T47D (cell line): ENCODE measurements around the gene COG8.

ENCODE experiments used
- DNase-seq, 2 experiments: peaks; one replicate each; pipeline versions ENCODE4 v3.0.0 to v3.0.0-alpha.2; 2011 to 2012; ENCODE audit warnings: low read depth in 1 of 2, low spot score in 1 of 2
- JUND ChIP-seq: IDR thresholded peaks from 2 replicates; pipeline ENCODE4 v1.6.1; 2012; ENCODE audit warnings: low read depth
- in situ Hi-C: cut with HindIII; loops from 2 replicates; pipeline ENCODE4 v1.10.0; 2016; ENCODE audit warnings: low sequenced_read_pairs, low pct_unique_long_range_greater_than_20kb

COG8 gene

DNA sequence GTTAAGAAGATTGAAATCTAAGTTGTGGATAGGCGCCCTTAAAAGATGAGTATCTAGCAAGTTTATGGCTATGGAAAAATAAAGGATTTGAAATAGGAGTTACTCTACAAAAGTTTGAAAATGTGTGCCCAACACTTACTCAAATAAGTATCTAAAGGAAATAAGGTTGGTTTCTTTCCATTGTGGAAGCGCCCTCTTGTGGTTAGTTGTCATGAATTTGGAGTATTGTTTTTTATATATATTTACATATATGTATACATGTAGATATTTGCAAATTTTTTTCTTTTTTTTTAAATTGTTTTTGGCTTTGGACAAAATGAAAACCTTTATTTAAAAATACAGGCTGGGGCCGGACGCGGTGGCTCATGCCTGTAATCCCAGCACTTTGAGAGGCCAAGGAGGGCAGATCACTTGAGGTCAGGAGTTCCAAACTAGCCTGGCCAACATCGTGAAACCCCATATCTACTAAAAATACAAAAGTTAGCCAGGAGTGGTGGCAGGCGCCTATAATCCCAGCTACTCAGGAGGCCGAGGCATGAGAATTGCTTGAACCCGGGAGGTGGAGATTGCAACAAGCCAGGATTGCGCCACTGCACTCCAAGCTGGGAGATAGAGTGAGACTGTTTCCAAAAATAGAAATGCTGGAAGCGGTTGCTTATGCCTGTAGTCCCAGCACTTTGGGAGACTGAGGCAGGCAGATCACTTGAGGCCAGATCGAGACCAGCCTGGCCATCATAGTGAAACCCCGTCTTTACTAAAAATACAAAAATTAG is 52.2 kb downstream of the COG8 start:
- in situ Hi-C loops: no loop called here
- TF ChIP-seq JUND: no peak
- DNase-seq: peak; percentile 32 to 77

DNA sequence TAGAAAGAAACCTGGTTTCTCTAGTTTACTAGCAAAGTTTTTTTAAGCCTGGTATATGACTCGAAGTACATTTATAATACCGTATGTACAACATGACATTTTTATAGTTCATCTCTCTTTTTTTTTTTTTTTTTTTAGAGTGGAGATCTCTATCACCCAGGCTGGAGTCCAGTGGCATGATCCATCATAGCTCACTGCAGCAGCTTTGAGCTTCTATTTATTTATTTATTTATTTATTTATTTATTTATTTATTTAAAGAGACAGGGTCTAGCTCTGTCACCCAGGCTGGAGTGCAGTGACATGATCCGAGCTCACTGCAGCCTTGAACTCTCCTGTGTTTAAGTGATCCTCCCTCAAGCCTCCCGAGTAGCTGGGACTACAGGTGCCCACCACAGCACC is 54.1 kb downstream of the COG8 start:
- no peak for TF ChIP-seq JUND
- in situ Hi-C loops: no loop called here
- no peak for DNase-seq

DNA sequence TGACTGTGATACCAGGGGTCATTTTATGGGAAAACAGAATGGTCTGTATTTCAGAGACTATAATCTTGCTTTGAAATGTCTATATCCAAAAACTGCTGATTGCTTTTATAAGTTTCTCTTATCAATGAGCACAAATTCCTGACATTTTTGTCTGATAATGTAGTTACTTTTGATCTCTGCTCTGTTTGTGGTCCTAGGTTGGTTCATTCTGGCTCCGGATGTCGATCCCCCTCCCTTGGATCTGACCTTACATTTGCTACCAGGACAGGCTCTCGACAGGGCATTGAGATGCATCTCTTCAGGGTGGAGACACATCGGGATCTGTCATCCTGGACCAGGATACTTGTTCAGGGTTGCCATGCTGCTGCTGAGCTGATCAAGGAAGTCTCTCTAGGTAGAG is 55.5 kb downstream of the COG8 start:
- DNase-seq: no peak
- TF ChIP-seq JUND: no peak
- in situ Hi-C loops: no loop called here

DNA sequence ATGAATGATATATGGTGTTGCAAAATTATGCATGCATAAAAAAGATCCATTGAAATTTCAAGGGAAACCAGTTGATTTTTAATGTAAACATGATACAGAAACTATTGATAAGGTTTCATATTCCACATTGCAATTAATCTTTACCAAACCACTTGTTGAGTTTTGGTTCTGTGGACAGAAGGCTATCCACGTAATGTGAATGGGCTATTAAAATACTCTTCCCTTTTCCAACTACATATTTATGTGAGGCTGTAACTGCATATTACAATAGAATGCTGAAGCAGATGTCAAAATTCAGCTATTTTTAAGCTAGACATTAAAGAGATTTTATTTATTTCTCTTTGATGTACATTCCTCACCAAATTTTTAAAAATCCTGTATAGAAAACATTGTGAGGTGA is 62.0 kb downstream of the COG8 start:
- in situ Hi-C loops: no loop called here
- no peak for TF ChIP-seq JUND

More for the DNA sequence above, 62.0 kb downstream of the COG8 start:
- DNase-seq: no peak
